Measurements from ENCODE around the gene FGF5.

The FGF5 gene

GRCh38 chr4:80335554-80336358 is 69.3 kb downstream of the FGF5 start, which contains the start of gene CFAP299:
CFAP299 (plus strand) TSS chr4:80335730.
- H3K4me3 ChIP-seq (replicated peaks; ENCODE audit: insufficient read depth, low read length) = peak within 1 kb of the TSS; percentile 56
- peak; percentile 8 to 69 for DNase-seq (ENCODE audit: low read depth in 1 of 2, low spot score in 1 of 2)
- peaks cover 21% of the 10 kb centered on the region for H3K27me3 ChIP-seq (ENCODE audit: insufficient read depth, poor library complexity, severe bottlenecking)
- no peak within 1 kb of the TSS for H3K27ac ChIP-seq (replicated peaks)
- TF ChIP-seq REST (IDR thresholded peaks at IDR 0.05; ENCODE audit: insufficient replicate concordance, low read depth) (peak; percentile 62), GABPA (IDR thresholded peaks at IDR 0.05; ENCODE audit: low read depth) (no peak), CTCF (IDR thresholded peaks at IDR 0.05; ENCODE audit: insufficient read depth, low read length) (no peak), SPI1 (IDR thresholded peaks at IDR 0.05; ENCODE audit: borderline replicate concordance, low read depth) (no peak)

GRCh38 chr4:80336582-80336981 is 70.1 kb downstream of the FGF5 start:
- no peak overlapping the region for H3K27ac ChIP-seq (replicated peaks)
- peaks cover 21% of the 10 kb centered on the region for H3K27me3 ChIP-seq (ENCODE audit: insufficient read depth, poor library complexity, severe bottlenecking)
- H3K4me3 ChIP-seq (replicated peaks; ENCODE audit: insufficient read depth, low read length) = no peak overlapping the region
- DNase-seq (ENCODE audit: low read depth in 1 of 2, low spot score in 1 of 2) = peak in 1 of 2 experiments; percentile 2
- TF ChIP-seq CTCF (IDR thresholded peaks at IDR 0.05; ENCODE audit: insufficient read depth, low read length) (no peak), SPI1 (IDR thresholded peaks at IDR 0.05; ENCODE audit: borderline replicate concordance, low read depth) (no peak), POLR2AphosphoS5 (IDR thresholded peaks at IDR 0.05; ENCODE audit: low read depth) (no peak), GABPA (IDR thresholded peaks at IDR 0.05; ENCODE audit: low read depth) (no peak), REST (IDR thresholded peaks at IDR 0.05; ENCODE audit: insufficient replicate concordance, low read depth) (no peak)

- Histone ChIP-seq H3K4me3 (replicated peaks; ENCODE audit: insufficient read depth, low read length) (no peak overlapping the region), H3K27me3 (ENCODE audit: insufficient read depth, poor library complexity, severe bottlenecking) (peaks cover 16% of the 10 kb centered on the region), H3K27ac (replicated peaks) (no peak overlapping the region)
- no peak for TF ChIP-seq CTCF (IDR thresholded peaks at IDR 0.05; ENCODE audit: insufficient read depth, low read length)
- TF ChIP-seq POLR2AphosphoS5 (IDR thresholded peaks at IDR 0.05; ENCODE audit: low read depth) = no peak
- TF ChIP-seq REST (IDR thresholded peaks at IDR 0.05; ENCODE audit: insufficient replicate concordance, low read depth) = no peak
- no peak for TF ChIP-seq SPI1 (IDR thresholded peaks at IDR 0.05; ENCODE audit: borderline replicate concordance, low read depth)
- TF ChIP-seq GABPA (IDR thresholded peaks at IDR 0.05; ENCODE audit: low read depth) = no peak
- DNase-seq (ENCODE audit: low read depth in 1 of 2, low spot score in 1 of 2) = no peak
These were observed 73.6 kb downstream of the FGF5 start for GRCh38 chr4:80340036-80340435.
